Right lobe of liver (tissue), 6 donors: ENCODE measurements around the gene EPS8L2. TPM values are rescaled to one million over a fixed set of nuclear protein-coding genes. Genes with fewer than 3 reads are reported as not detected.

ENCODE experiments used
- ATAC-seq, 4 donors: fragments of 200-7000 bp; cut with Tn5 transposase; one replicate each; pipeline ENCODE4 v1.9.1; 2020; ENCODE audit warnings: mild to moderate bottlenecking in 4 of 4, moderate library complexity in 4 of 4
- DNase-seq, 3 donors: peaks; one replicate each; pipeline ENCODE4 v3.0.0-alpha.2; 2020
- H3K27ac ChIP-seq, 3 donors: fragments of 200-600 bp; one replicate each; pipeline ENCODE4 v1.8.0; 2022
- H3K27me3 ChIP-seq, 2 donors: fragments of 200-600 bp; one replicate each; pipeline ENCODE4 v1.8.0; 2022
- H3K36me3 ChIP-seq, 4 donors: fragments of 200-600 bp; sonication (generic) in 1 of 4; one replicate each; pipeline versions ENCODE4 v1.5.1 to v1.8.0; 2017 to 2022; ENCODE audit warnings: control low read depth in 1 of 4
- H3K4me1 ChIP-seq, 4 donors: fragments of 200-600 bp; sonication (generic) in 1 of 4; one replicate each; pipeline versions ENCODE4 v1.5.1 to v1.8.0; 2017 to 2022; ENCODE audit warnings: control low read depth in 1 of 4
- H3K4me3 ChIP-seq, 3 donors: fragments of 200-600 bp; one replicate each; pipeline ENCODE4 v1.8.0; 2022
- H3K9me3 ChIP-seq, 4 donors: fragments of 200-600 bp; sonication (generic) in 1 of 4; one replicate each; pipeline versions ENCODE4 v1.5.1 to v1.8.0; 2017 to 2022; ENCODE audit warnings: control low read depth in 1 of 4
- POLR2A ChIP-seq: fragments of 450-650 bp; IDR thresholded peaks from one replicate; pipeline ENCODE4 v1.6.1; 2017; ENCODE audit warnings: antibody characterized with exemption, mild to moderate bottlenecking
- WGBS: methylation state at CpG from one replicate; pipeline ENCODE4 v1.1.6; 2018; ENCODE audit warnings: low coverage, low lambda C conversion rate; ENCODE audit not compliant: insufficient coverage; ENCODE audit errors: missing lambda C conversion rate; 5-methylcytosine and 5-hydroxymethylcytosine counted together
- intact Hi-C, 2 donors: fragments of 100-400 bp; cut with DNase I; formaldehyde crosslinking; loops; one replicate each; pipeline versions ENCODE4 v1.11.2 to v1.14.1; 2022
- total RNA-seq, 6 experiments: library from RNA; depleted of rRNA in 2 of 6; stranded (reverse); fragments of >200 nt in 2 of 6; fragmentation: NEBNext Ultra II Directional in 3 of 6; extraction: Animal tissue kit (Norgen Biotek cat#: 25700) in 3 of 6; gene quantifications; one replicate each; pipeline versions ENCODE4 v1.1.0 to v1.2.4, GENCODE V29; 2016 to 2023
- TF ChIP-seq, protein P1 (sequence below), 4 donors: fragments of 200-600 bp in 3 of 4; fragments of 450-650 bp in 1 of 4; IDR thresholded peaks; one replicate each; pipeline versions ENCODE4 v1.5.1 to v1.8.0; 2016 to 2022; ENCODE audit warnings: antibody characterized with exemption in 4 of 4, mild to moderate bottlenecking in 2 of 4
- donor health status: DM: no; HTN: yes; CAD: no.
- donor health status: DM: no; HTN: no; CAD: no.
- donor health status: DM: no; HTN: no; CAD: no.
- donor health status: DM: no; HTN: yes; CAD: no.
- donor health status: DM: no; HTN: yes; CAD: no.

EPS8L2 gene
- total RNA-seq, 6 experiments from 2014 or later: 95.8 to 184 (median 120) TPM

DNA sequence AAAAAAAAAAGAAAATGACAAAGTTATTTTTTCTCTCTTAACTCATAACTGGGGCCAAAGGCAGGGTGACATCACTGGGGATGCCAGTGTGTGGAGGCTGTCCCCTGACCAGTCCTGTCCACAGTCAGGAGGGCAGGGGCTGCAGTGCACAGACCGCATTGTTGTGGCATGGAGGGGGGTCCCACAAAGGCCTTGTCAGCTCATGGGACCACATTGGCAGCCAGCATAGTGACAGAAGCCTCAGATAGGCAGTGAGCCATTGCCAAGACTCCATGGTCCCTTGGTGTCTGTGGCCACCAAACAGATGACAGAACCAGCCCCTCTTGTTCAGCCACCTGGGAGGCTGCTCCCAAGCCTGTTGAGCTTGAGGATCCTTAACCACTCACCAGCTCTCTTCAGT lies 6.3 kb upstream of the EPS8L2 start:
- DNase-seq (no peak), ATAC-seq (no peak)
- H3K9me3 ChIP-seq: no peaks in the 10 kb centered on the region
- H3K4me1 ChIP-seq: peaks cover 0 to 48% (median 18%) of the 10 kb centered on the region in 4 donors
- no peak overlapping the region for H3K27ac ChIP-seq
- no CpG with 5 or more reads among the region's 1 CpG for WGBS
- no peaks in the 10 kb centered on the region for H3K27me3 ChIP-seq
- H3K4me3 ChIP-seq: no peak overlapping the region
- intact Hi-C loops: no loop called here
- no peaks in the 10 kb centered on the region for H3K36me3 ChIP-seq
- TF ChIP-seq, protein P1, sequence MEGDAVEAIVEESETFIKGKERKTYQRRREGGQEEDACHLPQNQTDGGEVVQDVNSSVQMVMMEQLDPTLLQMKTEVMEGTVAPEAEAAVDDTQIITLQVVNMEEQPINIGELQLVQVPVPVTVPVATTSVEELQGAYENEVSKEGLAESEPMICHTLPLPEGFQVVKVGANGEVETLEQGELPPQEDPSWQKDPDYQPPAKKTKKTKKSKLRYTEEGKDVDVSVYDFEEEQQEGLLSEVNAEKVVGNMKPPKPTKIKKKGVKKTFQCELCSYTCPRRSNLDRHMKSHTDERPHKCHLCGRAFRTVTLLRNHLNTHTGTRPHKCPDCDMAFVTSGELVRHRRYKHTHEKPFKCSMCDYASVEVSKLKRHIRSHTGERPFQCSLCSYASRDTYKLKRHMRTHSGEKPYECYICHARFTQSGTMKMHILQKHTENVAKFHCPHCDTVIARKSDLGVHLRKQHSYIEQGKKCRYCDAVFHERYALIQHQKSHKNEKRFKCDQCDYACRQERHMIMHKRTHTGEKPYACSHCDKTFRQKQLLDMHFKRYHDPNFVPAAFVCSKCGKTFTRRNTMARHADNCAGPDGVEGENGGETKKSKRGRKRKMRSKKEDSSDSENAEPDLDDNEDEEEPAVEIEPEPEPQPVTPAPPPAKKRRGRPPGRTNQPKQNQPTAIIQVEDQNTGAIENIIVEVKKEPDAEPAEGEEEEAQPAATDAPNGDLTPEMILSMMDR (IDR thresholded peaks at IDR 0.05): no peak
- no peak for TF ChIP-seq POLR2A

DNA sequence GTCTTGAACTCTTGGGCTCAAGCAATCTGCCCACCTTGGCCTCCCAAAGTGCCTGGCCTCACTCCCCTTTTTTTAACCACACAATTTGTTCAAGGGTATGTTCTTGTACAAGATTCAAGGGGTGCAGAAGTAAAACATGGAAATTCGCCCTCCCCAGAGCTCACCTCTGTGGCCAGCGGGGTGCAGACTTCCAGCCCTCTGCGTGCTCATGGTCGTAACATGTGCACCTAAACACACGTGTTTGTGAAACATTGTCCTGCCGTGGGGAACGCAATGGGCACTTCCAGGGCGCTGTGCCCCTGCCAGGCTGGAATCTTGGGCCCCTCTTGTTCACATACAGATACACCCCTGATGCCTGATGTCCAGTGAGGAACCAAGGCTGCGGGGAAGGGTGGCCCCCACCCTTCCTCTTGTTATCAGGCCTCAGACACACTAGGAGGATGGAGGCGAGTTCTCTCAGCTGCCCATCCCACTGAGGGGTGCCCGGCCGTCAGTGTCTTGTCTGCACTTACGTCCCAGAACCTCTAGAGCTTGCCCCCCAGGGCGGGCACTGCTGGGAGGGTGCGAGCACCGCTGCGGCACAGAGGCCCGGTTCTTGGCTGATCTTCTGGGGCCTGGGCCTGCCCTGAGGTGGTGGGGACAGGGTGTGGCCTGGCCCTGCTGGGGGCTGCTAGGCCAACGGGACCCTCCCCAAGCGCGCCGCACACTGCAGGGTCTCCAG lies 4.1 kb upstream of the EPS8L2 start:
- intact Hi-C loops: no loop called here
- DNase-seq: no peak
- no peaks in the 10 kb centered on the region for H3K27me3 ChIP-seq
- no peaks in the 10 kb centered on the region for H3K9me3 ChIP-seq
- no peaks in the 10 kb centered on the region for H3K36me3 ChIP-seq
- no peak for TF ChIP-seq POLR2A
- TF ChIP-seq, protein P1 (IDR thresholded peaks at IDR 0.05): no peak
- WGBS: 91% methylated on average over 12 of the region's 22 CpGs
- no peak for ATAC-seq
- H3K27ac ChIP-seq: no peak overlapping the region
- H3K4me3 ChIP-seq: no peak overlapping the region
- H3K4me1 ChIP-seq: peaks cover 0 to 43% (median 18%) of the 10 kb centered on the region in 4 donors

DNA sequence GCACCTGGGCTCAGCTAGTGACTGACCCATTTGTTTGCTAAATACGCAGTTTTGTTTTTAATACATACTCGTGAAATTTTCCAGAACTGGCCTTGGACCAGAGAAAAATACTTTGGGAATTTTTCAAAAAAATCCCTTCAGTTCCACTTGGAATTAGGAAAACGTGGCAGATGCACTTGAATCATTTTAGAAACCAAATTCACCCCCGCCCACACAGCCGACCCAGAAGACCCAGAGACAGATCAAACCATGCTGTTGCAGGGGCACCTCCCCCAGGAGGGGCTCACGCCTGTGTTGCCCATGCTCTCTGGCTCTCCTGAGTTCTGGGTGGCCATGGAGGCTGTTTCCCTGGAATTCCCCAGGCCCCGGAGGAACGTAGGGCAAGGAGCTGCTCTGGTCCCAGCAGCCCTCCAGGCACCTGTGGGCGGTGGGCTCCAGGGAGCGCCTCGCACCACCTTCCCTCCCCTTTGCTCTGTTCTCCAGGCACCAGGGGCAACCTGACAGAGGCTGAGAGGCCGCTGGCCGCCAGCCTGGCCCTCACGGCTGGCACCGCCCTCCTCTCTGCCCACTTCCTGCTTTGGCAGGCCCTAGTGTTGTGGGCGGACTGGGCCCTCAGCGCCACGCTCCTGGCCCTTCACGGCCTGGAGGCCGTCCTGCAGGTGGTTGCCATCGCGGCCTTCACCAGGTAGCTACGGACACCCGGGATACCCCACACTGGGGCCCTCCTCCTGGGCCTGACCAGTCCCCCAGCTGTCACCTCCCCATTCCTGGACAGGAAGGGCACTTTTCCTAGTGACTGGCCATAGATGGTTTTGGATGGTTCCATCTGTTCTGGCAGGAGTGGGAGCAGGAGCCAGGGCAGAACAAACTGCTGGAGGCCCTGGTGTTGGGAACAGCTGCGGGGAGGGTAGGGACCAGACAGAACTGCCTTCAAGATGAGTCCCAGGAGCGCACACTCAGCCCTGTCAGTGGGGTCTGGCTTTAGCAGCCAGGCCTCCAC lies 3.3 kb upstream of the EPS8L2 start:
- no peaks in the 10 kb centered on the region for H3K36me3 ChIP-seq
- WGBS: 30% methylated on average over 8 of the region's 26 CpGs
- peak; percentile 83 to 88 (median 87) for DNase-seq

DNA sequence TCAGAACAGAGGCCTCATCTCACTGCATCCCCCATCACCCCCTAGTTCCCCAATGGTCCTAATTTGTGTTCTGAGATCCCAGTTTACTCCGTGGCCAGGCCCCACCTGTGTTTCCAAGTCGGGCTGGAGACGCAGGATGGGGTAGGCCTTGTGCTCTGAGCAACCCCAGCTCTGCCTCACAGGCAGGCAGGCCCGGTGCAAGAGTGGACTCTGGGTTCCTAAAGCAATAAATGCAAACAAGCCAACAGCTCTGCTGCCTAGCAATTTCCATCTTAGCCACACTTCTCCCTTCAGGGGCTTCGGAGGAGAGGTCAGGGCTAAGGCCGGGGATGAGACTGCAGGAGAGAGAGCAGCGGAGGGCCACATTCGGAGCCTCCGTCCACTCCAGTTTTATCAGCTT lies 2.5 kb upstream of the EPS8L2 start:
- 40% methylated on average over 1 of the region's 9 CpGs for WGBS

More for the DNA sequence above, 3.3 kb upstream of the EPS8L2 start:
- H3K4me3 ChIP-seq: peak overlapping the region in 1 of 3 donors; percentile 6
- peak; percentile 38 to 52 (median 47) for ATAC-seq
- intact Hi-C loops: no loop called here
- H3K27me3 ChIP-seq: no peaks in the 10 kb centered on the region
- TF ChIP-seq, protein P1 (IDR thresholded peaks at IDR 0.05): no peak
- peak; percentile 49 for TF ChIP-seq POLR2A
- H3K4me1 ChIP-seq: peaks cover 0 to 44% (median 20%) of the 10 kb centered on the region in 4 donors
- H3K27ac ChIP-seq: peak overlapping the region in 2 of 3 donors; percentile 40 to 77
- H3K9me3 ChIP-seq: no peaks in the 10 kb centered on the region

More for the DNA sequence above, 2.5 kb upstream of the EPS8L2 start:
- TF ChIP-seq POLR2A: no peak
- TF ChIP-seq, protein P1 (IDR thresholded peaks at IDR 0.05): no peak
- Histone ChIP-seq H3K36me3 (no peaks in the 10 kb centered on the region), H3K4me1 (peaks cover 0 to 51% (median 23%) of the 10 kb centered on the region in 4 donors), H3K27ac (peak overlapping the region in 2 of 3 donors; percentile 40 to 77), H3K4me3 (no peak overlapping the region), H3K27me3 (no peaks in the 10 kb centered on the region), H3K9me3 (no peaks in the 10 kb centered on the region)
- ATAC-seq: no peak
- intact Hi-C loops: no loop called here
- DNase-seq: no peak
